ENCODE data around the gene RAP1GAP2.

GRCh38 chr17:2860045-2860444 is 63.8 kb downstream of the RAP1GAP2 start:
- no peak for TF ChIP-seq EZH2 (IDR thresholded peaks at IDR 0.05; ENCODE audit: insufficient read depth, poor library complexity, severe bottlenecking)
- TF ChIP-seq EZH2phosphoT487 (IDR thresholded peaks at IDR 0.05; ENCODE audit: insufficient read depth, low read depth), result no peak
